HFF-Myc (cell line): ENCODE results near the gene LYAR.

Source experiments
- DNase-seq: peaks from one replicate; pipeline ENCODE4 v3.0.0-alpha.2; 2011; ENCODE audit warnings: low read depth; ENCODE audit errors: extremely low read depth
- H3K4me3 ChIP-seq: replicated peaks from 2 replicates; pipeline ENCODE4 v1.5.1; 2011; ENCODE audit warnings: low read depth, mild to moderate bottlenecking, control low read depth, low read length
- CTCF ChIP-seq: IDR thresholded peaks from 2 replicates; pipeline ENCODE4 v1.5.1; 2012; ENCODE audit warnings: mild to moderate bottlenecking, low read depth, low read length, control low read depth; ENCODE audit errors: missing control alignments

LYAR gene

GRCh38 chr4:4315461-4316149, 25.7 kb upstream of the LYAR start:
- no peak overlapping the region for H3K4me3 ChIP-seq
- no peak for DNase-seq
- TF ChIP-seq CTCF = no peak

- no peak for TF ChIP-seq CTCF
- no peak for DNase-seq
- no peak overlapping the region for H3K4me3 ChIP-seq
These were observed 21.2 kb upstream of the LYAR start for GRCh38 chr4:4311193-4311592.

DNA sequence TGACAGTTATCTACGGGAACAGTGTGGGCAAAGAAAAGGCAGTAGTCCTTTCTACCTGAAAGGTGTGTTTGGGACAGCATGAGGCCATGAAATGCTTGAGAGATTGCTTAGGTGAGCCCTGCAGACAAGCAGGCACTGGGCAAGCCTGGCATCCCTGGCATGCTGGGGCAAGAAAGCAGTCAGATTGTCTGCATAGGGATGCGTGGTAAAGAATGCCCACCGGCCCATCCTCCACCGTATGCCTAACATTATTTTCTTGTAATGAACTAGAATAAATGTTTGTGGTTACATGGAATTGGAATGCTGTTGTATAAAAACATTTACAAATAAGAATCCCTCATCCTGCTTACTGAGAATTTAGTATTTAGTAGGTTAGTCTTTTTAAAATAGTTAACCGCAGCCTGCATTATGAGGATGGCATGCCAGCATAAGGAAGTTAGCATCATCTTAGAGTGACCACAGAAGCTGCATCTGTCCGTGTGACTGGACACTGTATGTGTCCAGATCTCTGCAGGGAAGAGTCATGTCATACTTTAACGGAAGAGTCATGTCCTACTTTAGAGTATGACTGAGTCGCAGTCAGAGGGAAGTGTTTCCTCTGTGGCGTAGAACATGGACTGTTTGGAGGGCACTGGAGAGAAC, 19.0 kb upstream of the LYAR start:
- no peak overlapping the region for H3K4me3 ChIP-seq
- DNase-seq = no peak
- TF ChIP-seq CTCF = no peak

GRCh38 chr4:4306920-4307319, 17.0 kb upstream of the LYAR start:
- DNase-seq = no peak
- no peak overlapping the region for H3K4me3 ChIP-seq
- TF ChIP-seq CTCF = no peak

GRCh38 chr4:4302416-4302815, 12.5 kb upstream of the LYAR start:
- no peak for TF ChIP-seq CTCF
- DNase-seq = no peak
- no peak overlapping the region for H3K4me3 ChIP-seq

DNA sequence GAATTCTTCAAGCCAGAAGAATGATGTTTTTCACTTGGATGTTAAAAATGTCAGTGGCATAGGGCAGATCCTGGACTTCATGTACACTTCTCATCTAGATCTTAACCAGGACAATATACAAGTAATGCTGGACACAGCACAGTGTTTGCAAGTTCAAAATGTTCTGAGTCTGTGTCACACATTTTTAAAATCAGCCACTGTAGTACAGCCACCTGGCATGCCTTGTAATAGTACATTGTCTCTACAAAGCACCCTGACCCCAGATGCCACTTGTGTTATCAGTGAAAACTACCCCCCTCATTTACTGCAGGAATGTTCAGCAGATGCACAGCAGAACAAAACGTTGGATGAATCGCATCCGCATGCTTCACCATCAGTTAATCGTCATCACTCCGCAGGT, 12.0 kb upstream of the LYAR start:
- no peak for TF ChIP-seq CTCF
- H3K4me3 ChIP-seq = no peak overlapping the region
- no peak for DNase-seq
